DOHH2 (cell line): ENCODE results near the gene TJP2.

Experiments
- EZH2phosphoT487 ChIP-seq: fragments of 200-600 bp; sonication (generic); IDR thresholded peaks from 2 replicates; pipeline ENCODE4 v1.6.1; 2017; ENCODE audit warnings: borderline replicate concordance, mild to moderate bottlenecking, antibody characterized with exemption, low read length, moderate library complexity, mixed read lengths
- TF ChIP-seq, protein P1 (sequence below): fragments of 200-600 bp; sonication (generic); IDR thresholded peaks from one replicate; pipeline ENCODE4 v1.5.1; 2014; ENCODE audit warnings: antibody characterized with exemption, mild to moderate bottlenecking, low read depth, low read length; ENCODE audit not compliant: poor library complexity, severe bottlenecking

GRCh38 chr9:69136779-69137178 lies 37.3 kb upstream of the TJP2 start:
- TF ChIP-seq, protein P1, sequence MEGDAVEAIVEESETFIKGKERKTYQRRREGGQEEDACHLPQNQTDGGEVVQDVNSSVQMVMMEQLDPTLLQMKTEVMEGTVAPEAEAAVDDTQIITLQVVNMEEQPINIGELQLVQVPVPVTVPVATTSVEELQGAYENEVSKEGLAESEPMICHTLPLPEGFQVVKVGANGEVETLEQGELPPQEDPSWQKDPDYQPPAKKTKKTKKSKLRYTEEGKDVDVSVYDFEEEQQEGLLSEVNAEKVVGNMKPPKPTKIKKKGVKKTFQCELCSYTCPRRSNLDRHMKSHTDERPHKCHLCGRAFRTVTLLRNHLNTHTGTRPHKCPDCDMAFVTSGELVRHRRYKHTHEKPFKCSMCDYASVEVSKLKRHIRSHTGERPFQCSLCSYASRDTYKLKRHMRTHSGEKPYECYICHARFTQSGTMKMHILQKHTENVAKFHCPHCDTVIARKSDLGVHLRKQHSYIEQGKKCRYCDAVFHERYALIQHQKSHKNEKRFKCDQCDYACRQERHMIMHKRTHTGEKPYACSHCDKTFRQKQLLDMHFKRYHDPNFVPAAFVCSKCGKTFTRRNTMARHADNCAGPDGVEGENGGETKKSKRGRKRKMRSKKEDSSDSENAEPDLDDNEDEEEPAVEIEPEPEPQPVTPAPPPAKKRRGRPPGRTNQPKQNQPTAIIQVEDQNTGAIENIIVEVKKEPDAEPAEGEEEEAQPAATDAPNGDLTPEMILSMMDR: no peak
- no peak for TF ChIP-seq EZH2phosphoT487
